GM18519 (cell line): Measurements from ENCODE around the gene GLI1.
"Not testable (repeated sequence)": the region's sequence is repeated elsewhere in the genome, so short reads cannot be mapped to it uniquely, and the experiment has no call there.

Source experiments
- ATAC-seq: cut with Tn5 transposase; IDR thresholded peaks from one replicate; pipeline ENCODE4 v1.9.1; 2021; ENCODE audit warnings: mild to moderate bottlenecking, moderate library complexity; ENCODE audit not compliant: unreplicated experiment, low FRiP score

GLI1 gene

DNA sequence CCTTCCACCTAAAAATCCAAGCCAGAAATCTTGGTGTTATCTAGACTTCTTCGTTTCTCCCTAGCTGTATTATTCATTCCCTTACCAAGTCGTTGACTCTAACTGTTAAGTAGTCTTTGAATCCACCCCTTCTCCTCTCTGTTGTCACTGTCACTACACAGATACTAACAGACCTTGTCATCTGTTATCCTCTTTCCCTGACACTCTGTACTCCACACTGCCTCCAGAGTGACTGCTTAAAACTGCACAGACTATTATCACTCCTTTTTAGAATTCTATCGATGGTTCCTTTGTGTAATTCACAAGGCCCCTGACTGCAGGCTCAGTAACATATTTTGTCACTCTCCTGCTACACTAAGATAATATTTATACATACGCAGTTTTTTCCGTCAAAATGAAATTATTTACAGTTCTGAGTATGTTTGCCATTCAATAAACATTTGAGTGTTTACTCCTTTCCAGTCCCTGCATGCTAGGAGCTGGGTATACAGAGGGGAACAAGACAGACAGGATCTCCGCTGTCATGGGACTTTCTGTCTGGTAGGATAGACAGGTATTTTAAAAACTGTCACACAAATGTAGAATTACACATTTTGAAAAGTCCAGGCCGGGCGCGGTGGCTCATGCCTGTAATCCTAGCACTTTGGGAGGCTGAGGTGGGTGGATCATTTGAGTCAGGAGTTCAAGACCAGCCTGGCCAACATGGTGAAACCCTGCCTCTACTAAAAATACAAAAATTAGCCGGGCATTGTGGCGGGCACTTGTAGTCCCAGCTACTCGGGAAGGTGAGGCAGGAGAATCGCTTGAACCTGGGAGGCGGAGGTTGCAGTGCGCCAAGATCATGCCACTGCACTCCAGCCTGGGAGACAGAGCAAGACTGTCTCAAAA is 32.1 kb downstream of the GLI1 start:
- no peak for ATAC-seq

DNA sequence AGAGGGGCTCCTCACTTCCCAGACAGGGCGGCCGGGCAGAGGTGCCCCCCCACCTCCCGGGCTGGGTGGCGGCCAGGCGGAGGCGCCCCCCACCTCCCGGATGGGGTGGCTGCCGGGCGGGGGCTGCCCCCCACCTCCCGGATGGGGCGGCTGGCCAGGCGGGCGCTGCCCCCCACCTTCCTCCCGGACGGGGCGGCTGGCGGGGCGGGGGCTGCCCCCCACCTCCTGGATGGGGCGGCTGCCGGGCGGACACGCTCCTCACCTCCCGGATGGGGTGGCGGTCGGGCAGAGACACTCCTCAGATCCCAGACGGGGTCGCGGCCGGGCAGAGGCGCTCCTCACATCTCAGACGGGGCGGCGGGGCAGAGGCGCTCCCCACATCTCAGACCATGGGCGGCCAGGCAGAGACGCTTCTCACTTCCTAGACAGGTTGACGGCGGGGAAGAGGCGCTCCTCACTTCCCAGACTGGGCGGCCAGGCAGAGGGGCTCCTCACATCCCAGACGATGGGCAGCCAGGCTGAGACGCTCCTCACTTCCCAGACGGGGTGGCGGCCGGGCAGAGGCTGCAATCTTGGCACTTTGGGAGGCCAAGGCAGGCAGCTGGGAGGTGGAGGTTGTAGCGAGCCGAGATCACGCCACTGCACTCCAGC is 35.6 kb downstream of the GLI1 start:
- ATAC-seq = not testable (repeated sequence)

DNA sequence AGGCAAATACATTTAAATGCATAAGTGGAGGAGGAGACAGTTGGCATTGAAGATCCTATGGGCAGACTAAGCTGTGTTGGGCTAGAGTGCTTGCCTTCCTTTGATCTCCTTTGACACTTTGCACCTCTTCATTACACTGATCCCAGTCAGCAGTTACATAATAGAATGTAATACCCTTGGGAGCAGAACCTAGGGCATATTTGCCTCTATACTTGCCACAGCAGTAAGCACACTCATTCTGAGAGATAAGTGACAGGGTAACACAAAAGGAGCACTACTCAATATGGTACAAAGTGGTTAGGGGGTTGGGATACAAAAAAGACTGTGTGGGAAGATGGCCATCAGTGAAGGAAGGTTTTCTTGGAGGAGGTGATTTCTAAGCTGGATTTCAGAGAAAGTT is 37.2 kb downstream of the GLI1 start:
- ATAC-seq = no peak

DNA sequence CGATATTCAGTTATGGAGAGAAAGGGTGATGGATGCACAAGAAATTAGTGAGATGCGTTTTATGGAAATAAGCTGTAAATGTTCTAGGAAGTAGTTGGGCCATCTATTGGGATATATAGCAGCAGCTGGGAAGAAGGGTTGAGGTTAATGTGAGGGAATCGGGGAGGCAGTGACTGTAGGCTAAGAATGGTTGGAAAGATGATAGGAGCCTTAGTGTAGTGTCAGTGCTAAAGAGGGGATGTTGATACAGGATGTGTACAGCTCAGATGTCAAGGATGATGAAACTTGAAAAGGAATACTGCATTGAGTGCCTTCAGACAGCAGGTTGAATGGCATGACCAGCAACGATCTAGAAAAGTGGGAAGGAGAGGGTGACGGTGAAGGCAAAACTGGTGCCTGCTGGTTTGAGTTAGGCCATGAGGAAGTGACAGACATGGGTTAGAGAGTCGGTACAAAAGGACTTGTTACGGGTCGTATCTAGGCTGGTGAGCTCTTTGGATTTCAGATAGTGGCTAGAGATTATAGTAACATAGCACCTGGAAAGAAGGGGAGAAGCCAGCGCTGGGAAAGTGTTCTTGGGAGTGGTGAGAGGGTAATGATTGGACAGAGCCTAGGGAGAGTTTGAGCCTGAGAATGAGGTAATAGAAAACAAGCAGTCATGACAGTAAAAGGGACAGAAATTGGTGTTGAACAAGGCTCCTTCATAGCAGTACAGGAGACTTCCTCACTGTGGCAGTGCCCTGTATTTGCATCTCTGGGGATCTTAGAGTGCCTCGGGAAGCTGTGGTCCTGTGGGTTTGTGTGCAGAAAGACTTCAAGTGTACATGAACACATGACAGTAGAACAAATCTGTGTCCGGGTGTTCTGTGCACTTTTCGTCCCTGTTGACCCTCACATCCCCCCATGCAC is 37.9 kb downstream of the GLI1 start:
- no peak for ATAC-seq

DNA sequence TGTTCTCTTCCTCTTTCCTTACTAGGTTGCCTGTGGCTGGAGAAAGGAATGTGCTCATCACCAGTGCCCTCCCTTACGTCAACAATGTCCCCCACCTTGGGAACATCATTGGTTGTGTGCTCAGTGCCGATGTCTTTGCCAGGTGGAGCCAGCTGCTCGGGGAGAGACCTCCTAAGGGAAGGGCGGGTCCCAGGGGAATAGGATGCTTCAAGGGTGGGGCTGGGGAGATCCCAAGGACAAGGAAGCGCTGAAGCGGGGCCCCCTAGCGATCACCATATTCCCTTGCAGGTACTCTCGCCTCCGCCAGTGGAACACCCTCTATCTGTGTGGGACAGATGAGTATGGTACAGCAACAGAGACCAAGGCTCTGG is 38.5 kb downstream of the GLI1 start:
- no peak for ATAC-seq

DNA sequence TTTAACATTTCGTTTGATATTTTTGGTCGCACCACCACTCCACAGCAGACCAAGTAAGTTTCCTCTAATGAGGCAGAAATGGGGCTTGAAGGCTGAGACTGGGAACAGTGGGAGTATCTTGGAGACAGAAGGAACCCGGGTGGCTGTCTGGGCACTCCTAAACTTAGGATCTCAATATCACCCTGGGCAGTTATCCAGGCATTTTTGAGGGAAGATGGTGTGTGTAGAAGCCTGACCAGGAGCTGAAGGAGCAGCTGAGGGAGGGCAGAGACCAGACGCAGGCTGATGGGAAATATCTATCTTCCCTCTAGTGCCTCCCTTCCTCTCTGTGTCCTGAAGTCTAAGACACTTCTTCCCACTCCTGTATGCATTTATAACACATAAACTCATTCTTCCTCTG is 39.0 kb downstream of the GLI1 start:
- ATAC-seq = no peak

DNA sequence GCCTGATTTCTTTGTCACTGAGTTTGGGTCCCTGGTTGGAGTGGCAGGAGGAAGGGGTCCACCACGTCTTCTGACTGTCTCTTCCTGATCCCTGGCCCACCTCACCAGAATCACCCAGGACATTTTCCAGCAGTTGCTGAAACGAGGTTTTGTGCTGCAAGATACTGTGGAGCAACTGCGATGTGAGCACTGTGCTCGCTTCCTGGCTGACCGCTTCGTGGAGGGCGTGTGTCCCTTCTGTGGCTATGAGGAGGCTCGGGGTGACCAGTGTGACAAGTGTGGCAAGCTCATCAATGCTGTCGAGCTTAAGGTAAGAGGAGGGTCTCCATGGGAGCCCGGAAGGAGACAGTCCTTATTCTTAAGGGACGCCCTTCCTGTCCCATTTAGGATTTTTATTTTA is 40.6 kb downstream of the GLI1 start:
- ATAC-seq = no peak

DNA sequence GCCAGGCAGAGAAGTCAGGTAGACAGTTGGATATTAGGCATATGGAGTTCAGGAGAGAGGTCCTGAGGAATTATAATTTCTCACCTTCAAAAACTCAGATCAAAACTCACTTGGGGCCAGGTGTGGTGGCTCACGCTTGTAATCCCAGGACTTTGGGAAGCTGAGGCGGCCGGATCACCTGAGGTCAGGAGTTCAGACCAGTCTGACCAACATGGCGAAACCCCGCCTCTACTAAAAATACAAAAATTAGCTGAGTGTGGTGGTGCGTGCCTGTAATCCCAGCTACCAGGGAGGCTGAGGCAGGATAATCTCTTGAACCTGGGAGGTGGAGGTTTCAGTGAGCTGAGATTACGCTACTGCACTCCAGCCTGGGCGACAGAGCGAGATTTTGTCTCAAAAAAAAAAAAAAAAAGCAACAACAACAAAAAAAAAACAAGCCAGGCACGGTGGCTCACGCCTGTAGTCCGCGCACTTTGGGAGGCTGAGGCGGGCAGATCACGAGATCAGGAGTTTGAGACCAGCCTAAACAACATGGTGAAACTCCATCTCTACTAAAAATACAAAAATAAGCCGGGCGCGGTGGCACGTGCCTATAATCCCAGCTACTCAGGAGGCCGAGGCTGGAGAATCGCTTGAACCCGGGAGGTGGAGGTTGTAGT is 42.9 kb downstream of the GLI1 start:
- not testable (repeated sequence) for ATAC-seq

DNA sequence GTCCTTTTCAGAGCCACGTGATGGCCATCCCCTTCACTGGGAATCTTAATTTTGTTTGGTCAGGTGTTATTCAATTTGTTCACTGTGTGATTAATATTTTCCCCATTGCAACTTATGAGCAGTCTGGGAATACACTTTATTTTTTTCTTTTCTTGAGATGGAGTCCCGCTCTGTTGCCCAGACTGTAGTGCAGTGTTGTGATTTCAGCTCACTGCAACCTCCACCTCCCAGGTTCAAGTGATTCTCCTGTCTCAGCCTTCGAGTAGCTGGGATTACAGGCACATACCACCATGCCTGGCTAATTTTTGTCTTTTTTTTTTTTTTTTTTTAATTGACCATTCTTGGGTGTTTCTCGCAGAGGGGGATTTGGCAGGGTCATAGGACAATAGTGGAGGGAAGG is 47.0 kb downstream of the GLI1 start:
- not testable (repeated sequence) for ATAC-seq

DNA sequence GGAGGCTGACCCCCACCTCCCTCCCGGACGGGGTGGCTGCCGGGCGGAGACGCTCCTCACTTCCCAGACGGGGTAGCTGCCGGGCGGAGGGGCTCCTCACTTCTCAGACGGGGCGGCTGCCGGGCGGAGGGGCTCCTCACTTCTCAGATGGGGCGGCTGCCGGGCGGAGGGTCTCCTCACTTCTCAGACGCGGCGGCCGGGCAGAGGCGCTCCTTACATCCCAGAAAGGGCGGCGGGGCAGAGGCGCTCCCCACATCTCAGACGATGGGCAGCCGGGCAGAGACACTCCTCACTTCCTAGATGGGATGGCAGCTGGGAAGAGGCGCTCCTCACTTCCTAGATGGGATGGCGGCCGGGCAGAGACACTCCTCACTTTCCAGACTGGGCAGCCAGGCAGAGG is 48.2 kb downstream of the GLI1 start:
- not testable (repeated sequence) for ATAC-seq

DNA sequence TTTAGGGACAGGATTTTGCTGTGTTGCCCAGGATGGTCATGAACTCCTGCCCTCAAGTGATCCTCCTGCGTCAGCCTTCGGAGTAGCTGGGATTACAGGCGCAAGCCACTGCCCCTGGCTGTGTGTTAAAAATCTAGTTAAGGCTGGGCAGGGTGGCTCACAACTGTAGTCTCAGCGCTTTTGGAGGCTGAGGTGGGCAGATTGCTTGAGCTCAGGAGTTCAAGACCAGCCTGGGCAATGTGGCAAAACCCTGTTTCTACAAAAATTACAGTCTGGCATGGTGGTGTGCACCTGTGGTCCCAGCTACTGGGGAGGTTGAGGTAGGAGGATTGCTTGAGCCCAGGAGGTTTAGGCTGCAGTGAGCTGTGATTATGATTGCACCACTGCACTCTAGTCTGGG is 51.6 kb downstream of the GLI1 start:
- ATAC-seq = no peak

DNA sequence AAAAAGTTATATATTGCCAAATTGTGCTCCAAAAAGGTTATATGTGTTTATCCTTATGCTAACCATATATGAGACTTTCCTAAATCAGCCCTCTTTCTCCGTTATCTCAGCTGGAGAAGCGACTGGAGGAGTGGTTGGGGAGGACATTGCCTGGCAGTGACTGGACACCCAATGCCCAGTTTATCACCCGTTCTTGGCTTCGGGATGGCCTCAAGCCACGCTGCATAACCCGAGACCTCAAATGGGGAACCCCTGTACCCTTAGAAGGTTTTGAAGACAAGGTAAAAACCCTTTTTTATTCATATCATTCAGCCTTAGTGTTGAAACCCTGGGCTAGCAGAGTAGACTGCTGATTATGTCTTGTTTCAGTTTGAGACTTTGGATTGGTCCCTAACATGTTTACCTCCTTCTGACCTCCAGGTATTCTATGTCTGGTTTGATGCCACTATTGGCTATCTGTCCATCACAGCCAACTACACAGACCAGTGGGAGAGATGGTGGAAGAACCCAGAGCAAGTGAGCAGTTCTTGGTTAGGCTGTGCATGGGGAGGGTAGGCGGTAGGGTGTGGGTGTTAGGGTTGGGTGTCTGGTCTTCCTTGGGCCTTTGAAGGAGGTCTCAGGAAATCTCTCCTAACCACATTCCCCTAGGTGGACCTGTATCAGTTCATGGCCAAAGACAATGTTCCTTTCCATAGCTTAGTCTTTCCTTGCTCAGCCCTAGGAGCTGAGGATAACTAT is 52.2 kb downstream of the GLI1 start:
- ATAC-seq = no peak

DNA sequence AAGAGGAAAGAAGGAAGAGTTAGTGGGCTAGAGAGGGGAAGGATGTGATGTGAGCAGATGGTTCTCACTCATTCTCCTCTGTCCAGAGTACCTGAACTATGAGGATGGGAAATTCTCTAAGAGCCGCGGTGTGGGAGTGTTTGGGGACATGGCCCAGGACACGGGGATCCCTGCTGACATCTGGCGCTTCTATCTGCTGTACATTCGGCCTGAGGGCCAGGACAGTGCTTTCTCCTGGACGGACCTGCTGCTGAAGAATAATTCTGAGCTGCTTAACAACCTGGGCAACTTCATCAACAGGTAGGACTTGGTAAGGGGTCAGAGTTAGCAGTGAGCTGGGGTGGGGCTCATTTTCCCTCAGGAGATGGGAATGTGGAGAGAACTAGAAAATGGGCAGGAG is 53.1 kb downstream of the GLI1 start:
- ATAC-seq = no peak

DNA sequence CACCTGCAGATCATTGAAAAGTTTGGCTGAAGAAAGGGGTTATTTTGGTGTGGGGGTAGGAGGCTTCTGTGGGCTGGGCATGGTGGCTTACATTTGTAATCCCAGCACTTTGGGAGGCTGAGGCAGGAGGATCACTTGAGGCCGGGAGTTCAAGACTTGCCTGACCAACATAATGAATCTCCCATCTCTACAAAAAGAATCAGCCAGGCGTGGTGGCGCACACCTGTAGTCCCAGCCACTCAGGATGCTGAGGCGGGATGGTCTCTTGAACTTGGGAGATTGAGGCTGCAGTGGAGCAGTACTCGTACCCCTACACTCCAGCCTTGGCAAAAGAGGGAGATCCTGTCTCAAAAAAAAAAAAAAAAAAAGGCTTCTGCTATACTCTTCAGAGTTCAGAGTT is 53.7 kb downstream of the GLI1 start:
- no peak for ATAC-seq

DNA sequence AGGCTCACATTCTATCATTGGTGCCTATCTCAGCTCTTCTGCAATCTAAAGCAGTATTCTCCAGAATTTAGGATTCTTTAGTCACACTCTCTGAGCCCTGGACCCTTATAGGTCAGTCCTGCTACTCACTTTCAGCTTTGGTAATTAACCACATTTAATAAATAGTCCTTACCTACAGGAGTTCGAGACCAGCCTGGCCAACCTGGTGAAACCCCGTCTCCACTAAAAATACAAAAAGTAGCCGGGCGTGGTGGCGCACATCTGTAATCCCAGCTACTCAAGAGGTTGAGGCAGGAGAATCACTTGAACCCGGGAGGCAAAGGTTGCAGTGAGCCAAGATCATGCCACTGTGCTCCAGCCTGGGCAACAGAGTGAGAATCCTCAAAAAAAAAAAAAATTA is 54.1 kb downstream of the GLI1 start:
- not testable (repeated sequence) for ATAC-seq

DNA sequence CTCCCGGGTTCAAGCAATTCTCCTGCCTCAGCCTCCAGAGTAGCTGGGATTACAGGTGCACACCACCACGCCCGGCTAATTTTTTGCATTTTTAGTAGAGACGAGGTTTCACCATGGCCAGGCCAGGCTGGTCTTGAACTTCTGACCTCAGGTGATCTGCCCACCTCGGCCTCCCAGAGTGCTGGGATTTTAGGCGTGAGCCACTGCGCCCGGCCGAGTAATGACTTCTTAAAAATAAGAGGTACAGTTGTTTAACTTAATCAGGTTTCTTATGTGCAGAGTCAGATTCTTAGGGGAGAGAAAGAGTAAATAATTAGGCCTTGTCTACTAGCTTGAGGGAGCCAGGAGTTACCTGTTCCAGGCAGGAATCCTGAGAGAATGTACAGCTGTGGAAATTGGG is 54.7 kb downstream of the GLI1 start:
- not testable (repeated sequence) for ATAC-seq

DNA sequence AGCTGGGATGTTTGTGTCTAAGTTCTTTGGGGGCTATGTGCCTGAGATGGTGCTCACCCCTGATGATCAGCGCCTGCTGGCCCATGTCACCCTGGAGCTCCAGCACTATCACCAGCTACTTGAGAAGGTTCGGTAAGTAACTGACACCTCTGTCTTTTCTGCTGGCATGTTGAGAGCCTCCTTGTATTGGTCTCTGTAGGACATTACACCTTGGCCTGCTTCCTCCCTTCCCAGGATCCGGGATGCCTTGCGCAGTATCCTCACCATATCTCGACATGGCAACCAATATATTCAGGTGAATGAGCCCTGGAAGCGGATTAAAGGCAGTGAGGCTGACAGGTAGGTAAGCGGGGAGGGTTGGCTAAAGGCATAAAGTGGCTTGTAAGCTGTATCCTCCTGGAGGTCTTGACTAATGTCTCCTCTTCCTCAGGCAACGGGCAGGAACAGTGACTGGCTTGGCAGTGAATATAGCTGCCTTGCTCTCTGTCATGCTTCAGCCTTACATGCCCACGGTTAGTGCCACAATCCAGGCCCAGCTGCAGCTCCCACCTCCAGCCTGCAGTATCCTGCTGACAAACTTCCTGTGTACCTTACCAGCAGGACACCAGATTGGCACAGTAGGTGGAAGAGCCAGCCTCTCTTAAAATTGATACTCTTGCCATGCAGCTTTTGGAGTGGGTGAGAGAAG is 55.3 kb downstream of the GLI1 start:
- ATAC-seq = no peak

DNA sequence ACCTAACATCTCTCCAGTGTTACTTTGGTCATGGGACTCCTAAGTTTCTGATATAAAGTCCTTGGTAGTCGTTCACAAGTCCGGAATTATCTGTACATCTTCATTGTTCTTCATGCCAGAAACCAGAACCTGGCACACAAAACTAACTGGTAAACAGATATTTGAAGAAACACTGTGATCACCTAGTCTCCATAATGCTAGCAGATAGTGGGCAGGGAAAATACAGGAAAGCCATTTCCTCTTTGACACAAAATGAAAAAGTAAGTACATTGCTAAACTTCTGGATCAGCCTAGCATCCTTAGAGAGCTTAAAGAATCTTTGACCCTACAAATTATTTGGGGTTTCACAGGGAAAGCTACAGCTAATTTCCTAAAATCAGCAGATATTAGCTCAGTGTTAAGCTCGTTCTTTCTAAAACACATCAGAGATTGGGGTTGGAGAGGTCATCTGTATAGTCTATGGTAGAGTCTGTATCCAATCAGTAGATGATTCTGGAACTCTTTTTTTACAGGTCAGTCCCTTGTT is 55.9 kb downstream of the GLI1 start:
- ATAC-seq = no peak

DNA sequence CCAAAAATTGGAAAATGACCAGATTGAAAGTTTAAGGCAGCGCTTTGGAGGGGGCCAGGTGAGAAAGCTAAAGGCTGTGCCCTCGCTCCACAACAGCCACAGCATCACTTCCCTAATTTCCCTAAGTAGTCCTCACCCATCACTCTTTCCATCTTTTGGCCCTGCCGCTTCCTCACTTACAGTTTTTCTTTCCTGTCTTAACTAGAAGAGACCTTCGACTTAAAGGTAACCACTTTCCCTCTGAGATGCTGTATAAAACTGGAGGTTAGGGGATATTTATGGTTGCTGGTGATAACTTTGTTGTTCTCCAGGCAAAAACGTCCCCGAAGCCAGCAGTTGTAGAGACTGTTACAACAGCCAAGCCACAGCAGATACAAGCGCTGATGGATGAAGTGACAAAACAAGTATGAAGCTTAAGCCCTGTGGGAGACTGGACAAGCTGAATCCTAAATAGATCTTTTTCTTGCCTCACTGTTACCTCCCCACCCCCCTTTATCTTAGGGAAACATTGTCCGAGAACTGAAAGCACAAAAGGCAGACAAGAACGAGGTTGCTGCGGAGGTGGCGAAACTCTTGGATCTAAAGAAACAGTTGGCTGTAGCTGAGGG is 56.5 kb downstream of the GLI1 start:
- no peak for ATAC-seq
